Osteocyte (in vitro differentiated cells): Measurements from ENCODE around the gene SNX25. TPM values are rescaled to one million over a fixed set of nuclear protein-coding genes. Genes with fewer than 3 reads are reported as not detected.

Experiments used
- DNase-seq: peaks from one replicate; pipeline ENCODE4 v3.0.0; 2021; ENCODE audit warnings: mixed read lengths; ENCODE audit not compliant: unreplicated experiment; ENCODE audit errors: extremely low spot score
- H3K27ac Mint-ChIP-seq: one replicate; pipeline ENCODE4 v1.8.0; 2021; ENCODE audit warnings: mild to moderate bottlenecking, mixed read lengths; ENCODE audit not compliant: unreplicated experiment
- H3K27me3 Mint-ChIP-seq: one replicate; pipeline ENCODE4 v1.8.0; 2021; ENCODE audit warnings: mixed read lengths; ENCODE audit not compliant: unreplicated experiment
- H3K36me3 Mint-ChIP-seq: one replicate; pipeline ENCODE4 v1.8.0; 2021; ENCODE audit warnings: mixed read lengths; ENCODE audit not compliant: unreplicated experiment
- H3K4me1 Mint-ChIP-seq: one replicate; pipeline ENCODE4 v1.8.0; 2021; ENCODE audit warnings: mixed read lengths; ENCODE audit not compliant: unreplicated experiment
- H3K4me3 Mint-ChIP-seq: one replicate; pipeline ENCODE4 v1.8.0; 2021; ENCODE audit warnings: mild to moderate bottlenecking, moderate library complexity, mixed read lengths; ENCODE audit not compliant: unreplicated experiment
- H3K9me3 Mint-ChIP-seq: one replicate; pipeline ENCODE4 v1.8.0; 2021; ENCODE audit warnings: mixed read lengths; ENCODE audit not compliant: unreplicated experiment
- CTCF ChIP-seq: fragments of 200-600 bp; sonication (generic); IDR thresholded peaks from 2 replicates; pipeline ENCODE4 v1.5.0; 2021; ENCODE audit warnings: antibody characterized with exemption, mild to moderate bottlenecking, moderate library complexity
- total RNA-seq: library from RNA; stranded (reverse); gene quantifications from 2 replicates; pipeline ENCODE4 v1.2.1, GENCODE V29; 2021

The SNX25 gene
- total RNA-seq, 1 donor from 2014 or later = 44.4 TPM

GRCh38 chr4:185374027-185374426 is 164.6 kb downstream of the SNX25 start:
- no peaks in the 10 kb centered on the region for H3K27me3 Mint-ChIP-seq
- no peak overlapping the region for H3K27ac Mint-ChIP-seq
- no peak for DNase-seq
- TF ChIP-seq CTCF = no peak
- H3K36me3 Mint-ChIP-seq = peaks cover 48% of the 10 kb centered on the region
- no peaks in the 10 kb centered on the region for H3K4me1 Mint-ChIP-seq
- H3K9me3 Mint-ChIP-seq = no peaks in the 10 kb centered on the region
- H3K4me3 Mint-ChIP-seq = no peak overlapping the region

- no peak overlapping the region for H3K4me3 Mint-ChIP-seq
- no peak for DNase-seq
- no peak for TF ChIP-seq CTCF
- no peaks in the 10 kb centered on the region for H3K4me1 Mint-ChIP-seq
- H3K36me3 Mint-ChIP-seq = peaks cover 48% of the 10 kb centered on the region
- H3K27ac Mint-ChIP-seq = no peak overlapping the region
- no peaks in the 10 kb centered on the region for H3K9me3 Mint-ChIP-seq
- no peaks in the 10 kb centered on the region for H3K27me3 Mint-ChIP-seq
Measured at GRCh38 chr4:185374573-185374972, 165.2 kb downstream of the SNX25 start.

- DNase-seq = no peak
- H3K27ac Mint-ChIP-seq = no peak overlapping the region
- no peak overlapping the region for H3K4me3 Mint-ChIP-seq
- no peak for TF ChIP-seq CTCF
- no peaks in the 10 kb centered on the region for H3K27me3 Mint-ChIP-seq
- peaks cover 42% of the 10 kb centered on the region for H3K36me3 Mint-ChIP-seq
- no peaks in the 10 kb centered on the region for H3K4me1 Mint-ChIP-seq
- peaks cover 13% of the 10 kb centered on the region for H3K9me3 Mint-ChIP-seq
Measured at GRCh38 chr4:185378264-185378663, 168.9 kb downstream of the SNX25 start.

GRCh38 chr4:185379326-185380295 is 170.2 kb downstream of the SNX25 start:
- Mint-ChIP-seq H3K4me1 (peaks cover 3% of the 10 kb centered on the region), H3K9me3 (peaks cover 13% of the 10 kb centered on the region), H3K4me3 (no peak overlapping the region), H3K27me3 (no peaks in the 10 kb centered on the region), H3K36me3 (peaks cover 46% of the 10 kb centered on the region), H3K27ac (no peak overlapping the region)
- no peak for DNase-seq
- no peak for TF ChIP-seq CTCF

- TF ChIP-seq CTCF = no peak
- Mint-ChIP-seq H3K36me3 (peaks cover 44% of the 10 kb centered on the region), H3K9me3 (peaks cover 13% of the 10 kb centered on the region), H3K27ac (no peak overlapping the region), H3K4me3 (no peak overlapping the region), H3K4me1 (peaks cover 9% of the 10 kb centered on the region), H3K27me3 (no peaks in the 10 kb centered on the region)
- no peak for DNase-seq
Measured at GRCh38 chr4:185380320-185380719, 170.9 kb downstream of the SNX25 start.
